ENCODE data around the gene ZFAND3.
"Not testable (repeated sequence)": the region's sequence is repeated elsewhere in the genome, so short reads cannot be mapped to it uniquely, and the experiment has no call there.

ZFAND3 gene

DNA sequence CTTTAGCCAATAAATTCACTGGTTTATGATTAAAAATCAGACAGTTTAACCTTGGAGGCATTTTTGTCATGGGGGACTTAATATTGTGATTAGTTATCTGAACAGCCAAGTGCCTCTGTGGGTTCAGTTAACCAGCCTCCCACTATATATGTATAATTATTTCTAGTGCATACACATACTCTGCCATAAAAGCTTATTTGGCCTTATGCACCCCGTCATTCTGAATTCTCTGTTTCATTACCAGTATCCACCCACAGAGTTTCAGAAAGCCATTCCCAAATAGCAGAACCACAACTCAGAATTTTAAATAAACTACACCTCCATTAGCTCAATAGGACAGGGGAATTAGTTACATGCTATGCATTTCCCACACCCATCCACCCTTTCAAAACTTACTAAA is 279.7 kb downstream of the ZFAND3 start:
- DNase-seq = no peak

DNA sequence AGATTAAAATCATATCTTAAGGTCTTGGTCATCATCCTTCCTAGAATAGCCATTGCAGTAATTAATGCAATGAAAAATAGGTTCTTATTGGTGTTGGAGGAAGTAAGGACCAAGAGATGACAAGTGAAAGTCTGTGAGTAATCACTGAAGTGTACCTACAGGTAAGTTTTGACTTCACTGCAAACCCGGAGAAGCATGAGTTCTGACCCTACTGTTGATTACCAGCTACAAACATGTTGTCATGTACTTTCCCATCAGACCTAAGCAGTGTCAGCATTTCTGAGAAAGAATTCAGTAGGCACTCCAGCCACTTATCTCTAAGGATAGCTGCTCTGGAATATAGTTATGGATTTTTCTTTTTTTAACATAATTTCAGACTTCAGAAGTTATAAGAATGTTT is 280.9 kb downstream of the ZFAND3 start:
- DNase-seq = no peak

DNA sequence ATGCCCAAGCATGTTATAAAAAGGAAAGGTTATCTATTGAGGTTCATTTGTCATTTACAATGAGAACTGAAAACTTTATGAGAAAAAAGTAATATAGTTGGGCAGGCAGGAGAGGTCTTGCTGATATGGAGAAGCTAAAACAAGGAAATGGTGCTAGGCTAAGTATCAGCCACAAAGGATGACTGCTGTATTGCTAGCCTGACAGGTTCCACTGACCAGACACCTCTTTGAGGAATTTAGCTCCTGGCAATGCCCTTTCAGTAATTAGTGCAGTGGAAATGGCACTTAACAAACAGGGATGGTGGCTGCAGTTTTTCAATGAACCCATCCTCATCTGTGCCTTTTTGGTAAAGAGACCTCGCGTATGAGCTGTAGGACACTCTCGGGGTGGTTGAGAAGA is 284.4 kb downstream of the ZFAND3 start:
- no peak for DNase-seq

DNA sequence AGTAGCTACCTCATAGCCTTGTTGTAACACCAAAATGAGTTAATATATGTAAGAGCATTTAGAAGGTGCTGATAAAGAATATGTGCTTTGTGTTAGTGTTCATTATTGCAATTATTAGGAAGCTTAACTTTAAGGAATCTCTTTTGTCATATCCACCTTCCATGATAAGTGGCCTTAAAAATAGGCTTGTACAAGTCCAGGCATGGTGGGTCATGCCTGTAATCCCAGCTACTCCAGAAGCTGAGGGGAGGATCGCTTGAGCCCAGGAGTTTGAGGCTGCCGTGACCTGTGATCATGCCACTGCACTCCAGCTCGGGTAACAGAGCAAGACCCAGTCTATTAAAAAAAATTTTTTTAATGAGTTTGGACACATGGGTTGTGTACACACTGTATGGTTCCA is 285.5 kb downstream of the ZFAND3 start:
- DNase-seq = no peak

DNA sequence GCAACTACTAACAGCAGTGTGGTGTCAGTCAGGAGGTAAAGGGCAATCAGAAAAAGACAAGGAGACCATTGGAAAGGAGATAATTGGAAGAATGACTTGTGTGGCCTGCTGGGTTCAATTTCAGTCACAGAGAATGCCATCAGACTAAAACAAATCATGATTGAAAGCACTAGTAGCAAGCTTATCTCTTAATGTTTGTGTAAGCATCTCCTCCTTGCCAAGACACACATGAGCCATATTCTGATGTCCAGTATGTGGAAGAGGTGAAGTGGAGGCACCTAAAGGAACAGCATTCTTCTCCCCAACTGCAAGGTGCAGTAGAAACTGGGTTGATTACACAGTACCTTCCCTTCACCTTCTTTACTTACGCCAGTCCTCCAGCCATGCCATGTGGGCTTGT is 287.5 kb downstream of the ZFAND3 start:
- no peak for DNase-seq

DNA sequence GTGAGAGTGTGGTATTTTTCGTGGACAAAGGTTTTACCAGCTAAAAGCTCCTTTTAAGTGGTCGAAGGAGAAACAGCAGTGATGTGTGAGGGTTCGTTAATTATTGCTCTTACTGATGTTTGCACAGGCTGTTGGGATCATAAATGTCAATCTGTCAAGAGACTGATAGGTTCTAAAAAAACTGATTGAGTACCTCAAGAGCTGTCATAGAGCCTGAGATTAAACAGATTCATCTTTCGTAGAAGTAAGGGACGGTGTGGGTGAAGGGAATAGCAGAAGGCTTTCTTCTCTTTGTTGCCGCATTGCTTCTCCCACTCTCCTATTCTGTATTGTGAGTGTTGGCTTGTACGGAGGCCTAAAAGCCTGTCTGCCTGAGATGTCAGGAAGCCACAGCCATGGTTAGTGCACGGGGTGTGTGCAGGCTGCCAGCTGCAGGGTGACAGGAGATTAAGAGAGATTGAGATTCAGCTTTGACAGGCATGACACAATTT is 291.0 kb downstream of the ZFAND3 start:
- peak; percentile 9 for DNase-seq

DNA sequence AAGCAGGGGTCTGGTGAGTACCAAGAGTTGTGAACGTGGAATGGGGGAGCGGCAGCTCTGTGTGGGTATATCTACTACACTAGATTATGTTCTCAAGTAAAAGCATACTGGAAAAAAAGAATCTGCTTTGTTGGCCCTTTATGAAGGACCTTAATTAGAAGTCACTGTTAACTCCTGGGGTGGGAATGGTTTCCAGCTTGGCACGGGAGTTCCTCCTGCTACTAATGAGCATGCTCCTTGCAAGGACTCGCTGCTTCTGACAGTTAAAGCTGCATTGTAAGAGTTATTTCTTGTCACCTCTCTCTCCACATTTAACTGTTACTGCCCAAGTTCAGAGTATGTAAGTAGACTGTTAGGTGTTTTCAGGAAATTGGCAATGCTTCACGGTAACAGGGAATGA is 292.7 kb downstream of the ZFAND3 start:
- no peak for DNase-seq

DNA sequence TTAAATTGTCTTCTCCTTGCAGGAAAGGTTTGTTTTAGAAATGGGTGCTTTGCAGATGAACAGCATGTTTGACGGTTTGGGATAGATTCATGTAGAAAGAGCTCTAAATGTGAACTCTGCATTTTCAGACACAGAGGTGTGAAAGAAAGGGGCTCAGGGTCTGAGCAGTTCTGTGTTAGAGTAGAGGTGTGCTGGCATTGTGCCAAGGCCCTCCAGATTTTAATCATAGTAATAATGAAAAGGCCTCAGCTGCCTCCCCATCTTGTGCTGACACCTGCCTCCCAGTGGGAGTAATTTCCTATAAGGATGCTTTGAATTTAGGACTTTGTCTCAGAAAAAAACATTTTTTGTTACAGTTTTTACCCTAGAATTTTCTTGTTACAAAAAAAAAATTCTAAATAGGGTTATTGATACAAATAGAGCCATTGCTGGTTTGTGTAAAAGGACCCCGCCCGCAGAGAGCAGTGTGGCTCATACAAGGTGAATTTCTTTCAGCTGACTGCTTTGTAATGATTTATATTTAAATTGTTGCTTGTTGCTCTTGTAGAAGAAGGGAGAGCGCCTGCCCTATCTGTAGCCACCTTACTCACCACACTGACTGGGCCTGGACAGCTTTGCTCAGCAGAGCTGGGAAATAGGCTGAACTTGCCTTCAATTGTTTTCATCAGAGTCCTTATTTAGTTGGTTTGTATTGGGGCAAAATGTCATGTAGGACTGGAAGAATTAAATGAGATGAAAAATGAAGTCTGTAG is 294.5 kb downstream of the ZFAND3 start:
- no peak for DNase-seq

DNA sequence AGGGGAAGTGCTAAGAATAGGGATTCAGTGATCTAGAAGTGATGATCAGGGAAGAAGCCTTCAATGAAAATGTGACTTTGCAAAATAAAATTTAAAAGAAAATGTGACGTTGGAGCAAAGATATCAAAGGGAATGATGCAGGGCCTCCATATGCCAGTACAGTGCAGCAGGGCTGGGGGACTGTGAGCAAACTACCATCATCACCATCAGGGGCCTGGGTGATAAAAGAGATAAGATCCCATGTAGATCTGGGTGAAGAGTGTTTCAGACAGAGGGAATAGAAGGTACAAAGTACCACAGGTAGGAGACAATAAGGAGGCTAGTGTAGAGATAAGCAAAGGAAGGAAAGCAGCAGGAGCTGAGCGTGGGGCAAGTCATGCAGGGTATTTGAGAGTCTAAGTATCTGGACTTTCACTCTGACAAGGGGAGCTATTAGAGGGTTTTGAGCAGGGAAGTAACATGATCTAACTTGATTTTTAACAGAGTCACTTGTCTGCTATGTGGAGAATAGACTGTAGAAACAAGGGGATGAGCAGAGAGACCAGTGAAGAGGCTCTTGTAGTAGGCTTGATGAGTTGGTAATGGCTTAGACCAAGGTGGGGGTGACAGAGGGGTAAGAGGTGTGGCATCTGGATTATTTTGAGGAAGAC is 295.6 kb downstream of the ZFAND3 start:
- no peak for DNase-seq

DNA sequence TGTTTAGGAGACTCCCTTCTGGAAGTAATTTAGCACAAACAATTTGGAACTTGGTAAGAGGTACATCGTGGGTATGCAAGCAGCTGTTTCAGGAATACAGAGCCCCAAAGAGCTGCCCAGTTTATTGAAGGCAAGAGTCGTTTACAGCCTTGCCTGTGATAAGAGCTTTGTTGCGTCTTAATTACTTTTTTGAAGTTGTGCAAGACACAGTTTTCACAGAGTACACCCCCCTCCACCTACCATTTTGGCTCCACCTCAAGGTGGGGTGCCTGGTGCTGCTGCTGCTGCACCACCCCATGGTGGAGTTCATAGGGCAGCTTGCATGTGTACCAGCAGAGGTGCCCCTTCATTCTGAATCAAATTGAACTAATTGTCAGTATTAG is 296.1 kb downstream of the ZFAND3 start:
- no peak for DNase-seq

DNA sequence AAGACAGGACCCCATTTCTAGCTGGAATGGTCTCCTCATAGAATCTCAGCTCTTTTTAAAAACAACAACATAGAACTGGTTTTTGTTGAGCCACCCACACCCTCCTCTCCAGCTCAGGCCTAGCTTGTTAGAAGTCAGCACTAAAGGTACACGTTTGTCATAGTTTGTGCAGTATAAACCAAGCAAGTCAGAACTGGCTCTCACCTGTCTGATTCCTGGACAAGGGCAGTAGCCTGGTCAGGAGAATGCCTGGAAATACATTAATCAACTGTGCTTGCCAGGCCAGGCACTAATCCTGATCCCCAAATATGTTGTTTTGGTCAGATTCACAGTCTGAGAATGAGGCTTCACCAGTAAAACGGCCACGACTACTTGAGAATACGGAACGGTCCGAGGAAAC is 296.7 kb downstream of the ZFAND3 start:
- no peak for DNase-seq

DNA sequence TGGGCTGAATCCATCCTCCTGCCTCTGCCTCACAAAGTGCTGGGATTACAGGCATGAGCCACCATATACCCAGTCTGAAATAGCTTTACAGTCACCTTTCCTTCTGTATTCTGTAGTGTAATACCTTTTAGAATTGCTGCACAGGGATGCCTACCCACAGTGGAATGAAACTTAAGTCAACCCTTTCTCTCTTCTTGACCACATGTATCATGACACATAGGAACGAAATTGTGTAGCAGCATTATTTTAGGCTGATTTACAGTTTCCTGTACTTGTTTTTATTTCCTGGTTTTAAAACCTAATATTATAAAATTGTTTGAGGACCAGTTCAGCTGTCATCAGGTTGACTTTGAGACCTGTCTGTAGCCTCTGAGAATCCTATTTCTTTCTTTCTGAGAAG is 297.8 kb downstream of the ZFAND3 start:
- no peak for DNase-seq

DNA sequence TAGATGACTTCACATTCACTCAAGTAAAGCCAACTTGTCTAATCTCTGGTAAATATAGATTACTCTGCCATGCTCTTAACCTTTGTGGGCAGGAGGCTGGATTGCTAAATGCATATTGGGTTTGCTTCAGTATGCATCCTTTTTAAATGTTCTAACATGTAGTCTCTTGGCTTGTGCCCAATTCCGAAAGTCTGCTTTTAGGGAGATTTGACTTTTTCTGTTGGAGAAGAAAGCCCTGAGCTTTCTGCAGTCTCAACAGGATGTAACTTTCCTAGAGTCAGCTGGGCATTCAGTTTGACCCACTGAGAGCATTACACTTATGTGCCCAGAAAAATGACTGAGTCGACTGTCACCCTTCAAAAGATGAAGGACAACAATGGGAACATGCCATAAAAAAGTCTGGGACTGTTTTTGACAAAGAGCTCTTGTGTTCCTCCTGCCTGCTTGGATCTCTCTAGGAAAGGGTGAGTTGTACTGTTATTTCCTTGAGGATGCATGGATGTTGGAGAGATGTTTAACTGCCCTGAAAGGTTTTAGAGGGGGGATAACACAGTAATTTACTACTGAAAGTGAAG is 299.4 kb downstream of the ZFAND3 start:
- no peak for DNase-seq

DNA sequence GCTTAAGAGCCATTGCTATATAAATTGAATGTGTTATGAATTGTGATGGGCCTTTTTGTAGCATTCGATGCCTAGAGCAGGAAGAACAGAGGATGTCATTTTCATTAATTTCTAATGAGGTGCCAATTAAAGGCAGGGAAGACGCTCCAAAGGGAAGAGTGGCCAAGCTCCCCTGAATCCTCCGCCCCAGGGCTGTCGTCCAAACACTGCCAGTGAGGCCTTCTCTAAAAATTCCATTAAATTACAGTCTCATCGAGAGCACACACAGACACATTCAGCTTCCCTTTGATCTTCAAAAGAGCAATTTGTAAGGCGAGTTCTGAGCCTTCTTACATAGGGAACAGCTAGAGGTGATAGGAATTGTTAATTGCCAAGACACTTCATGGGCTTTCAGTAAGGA is 300.0 kb downstream of the ZFAND3 start:
- DNase-seq = no peak

DNA sequence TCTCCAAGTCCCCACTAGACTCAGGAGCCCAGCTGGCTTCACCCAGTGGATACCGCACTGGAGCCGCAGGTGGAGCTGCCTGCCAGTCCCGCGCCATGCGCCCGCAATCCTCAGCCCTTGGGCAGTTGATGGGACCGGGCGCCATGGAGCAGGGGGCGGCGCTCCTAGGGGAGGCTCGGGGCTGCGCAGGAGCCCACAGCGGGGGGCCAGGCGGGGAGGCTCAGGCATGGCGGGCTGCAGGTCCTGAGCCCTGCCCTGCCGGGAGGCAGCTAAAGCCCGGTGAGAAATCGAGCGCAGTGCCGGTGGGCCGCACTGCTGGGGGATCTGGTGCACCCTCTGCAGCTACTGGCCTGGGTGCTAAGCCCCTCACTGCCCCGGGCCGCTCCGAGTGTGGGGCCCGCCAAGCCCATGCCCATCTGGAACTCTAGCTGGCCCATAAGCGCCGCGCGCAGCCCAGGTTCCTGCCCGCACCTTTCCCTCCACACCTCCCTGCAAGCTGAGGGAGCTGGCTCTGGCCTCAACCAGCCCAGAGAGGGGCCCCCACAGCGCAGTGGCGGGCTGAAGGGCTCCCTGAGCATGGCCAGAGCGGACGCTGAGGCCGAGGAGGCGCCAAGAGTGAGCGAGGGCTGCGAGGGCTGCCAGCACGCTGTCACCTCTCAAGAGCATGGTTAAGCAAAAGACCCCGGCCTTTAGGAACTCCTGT is 304.8 kb downstream of the ZFAND3 start:
- not testable (repeated sequence) for DNase-seq

DNA sequence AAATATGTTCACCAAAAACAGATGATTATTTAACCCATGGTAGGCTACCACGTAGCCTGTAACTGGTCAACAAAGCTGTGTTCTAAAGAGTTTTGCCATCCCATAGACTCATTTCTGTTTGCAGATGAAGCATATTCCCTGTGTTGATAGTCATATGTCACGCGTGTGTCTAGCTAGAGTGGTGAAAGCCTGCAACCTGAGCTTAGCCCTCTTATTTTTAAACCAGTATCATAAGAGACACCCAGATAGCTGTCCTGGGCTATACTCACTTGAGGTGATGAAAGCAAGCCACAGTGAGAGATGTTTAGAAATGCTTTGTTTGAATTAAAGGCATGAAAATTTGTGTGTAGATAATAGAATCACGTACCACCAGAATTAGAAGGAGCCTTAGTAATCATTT is 307.8 kb downstream of the ZFAND3 start:
- DNase-seq = no peak

DNA sequence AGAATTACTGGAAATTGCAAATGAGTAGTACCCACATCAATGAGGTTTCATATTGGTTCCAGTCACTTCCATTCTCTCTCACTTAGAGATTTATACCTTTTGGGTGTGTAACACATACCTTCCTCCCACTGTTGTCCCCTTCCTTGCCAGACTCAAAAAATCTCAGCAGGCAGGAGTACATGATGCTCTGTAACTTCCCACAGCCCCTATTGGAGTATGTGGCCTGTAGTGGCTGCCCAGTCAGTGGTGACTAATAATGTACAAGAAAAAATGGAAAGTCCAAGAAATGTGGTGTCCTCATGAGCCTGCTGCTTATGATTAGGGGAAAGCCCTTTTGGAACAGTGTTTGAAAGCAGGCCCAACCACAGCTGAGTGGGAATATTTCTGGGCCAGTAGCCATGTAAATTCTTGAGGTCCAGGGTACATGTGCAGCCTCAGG is 312.0 kb downstream of the ZFAND3 start:
- peak; percentile 36 for DNase-seq

DNA sequence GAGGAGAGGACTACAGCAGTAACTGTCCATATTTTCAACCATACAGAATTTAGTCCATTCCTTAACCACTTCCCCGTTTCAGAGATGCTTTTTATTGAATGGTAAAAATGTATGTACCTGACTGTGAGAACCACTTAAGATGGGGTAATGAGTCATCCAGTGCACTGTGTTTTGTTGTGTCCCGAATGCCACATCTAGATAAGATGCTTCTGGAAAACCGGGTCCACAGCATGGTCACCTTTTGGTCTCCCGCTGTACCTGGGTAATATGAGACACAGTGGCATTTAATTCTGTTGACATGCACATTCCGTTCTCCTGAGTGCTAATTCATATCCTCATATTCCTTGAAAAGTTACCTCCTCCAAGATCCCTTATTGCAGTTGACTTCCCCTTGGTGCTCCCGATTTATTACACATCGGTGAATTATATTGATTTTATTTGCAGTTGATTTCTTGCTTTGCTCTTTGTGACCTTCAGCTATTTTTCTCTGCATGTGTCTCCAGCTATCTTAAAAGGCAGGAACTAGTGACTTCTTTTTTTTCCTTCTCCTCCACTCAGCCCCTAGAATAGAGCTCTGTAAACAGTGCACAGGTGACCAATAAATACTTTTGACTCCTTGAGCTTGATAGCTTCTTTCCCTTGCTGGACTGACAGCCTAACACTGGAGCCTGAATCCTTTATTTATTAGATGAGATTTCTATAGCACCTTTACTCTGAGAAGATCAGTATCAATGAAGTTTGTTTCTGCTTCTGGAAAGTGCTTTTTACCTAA is 314.6 kb downstream of the ZFAND3 start:
- DNase-seq = no peak

DNA sequence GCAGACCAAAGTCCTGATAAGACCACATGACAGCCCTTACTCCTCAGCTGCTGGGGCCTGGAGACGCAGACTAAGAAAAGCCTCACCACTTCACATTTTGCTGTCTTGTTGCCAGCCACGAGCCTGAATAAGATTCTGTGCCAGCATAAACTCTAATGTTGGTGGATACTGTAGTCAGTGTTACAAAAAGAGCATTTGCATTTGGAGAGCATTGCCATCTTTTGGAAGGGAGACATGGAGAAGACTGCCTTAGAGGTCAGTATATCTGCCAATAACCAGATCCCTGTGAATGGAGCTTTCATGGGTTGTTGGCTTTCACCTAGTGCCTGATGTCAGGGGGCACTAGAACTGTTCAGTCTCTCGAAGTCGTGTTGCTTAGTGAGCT is 315.2 kb downstream of the ZFAND3 start:
- DNase-seq = no peak

DNA sequence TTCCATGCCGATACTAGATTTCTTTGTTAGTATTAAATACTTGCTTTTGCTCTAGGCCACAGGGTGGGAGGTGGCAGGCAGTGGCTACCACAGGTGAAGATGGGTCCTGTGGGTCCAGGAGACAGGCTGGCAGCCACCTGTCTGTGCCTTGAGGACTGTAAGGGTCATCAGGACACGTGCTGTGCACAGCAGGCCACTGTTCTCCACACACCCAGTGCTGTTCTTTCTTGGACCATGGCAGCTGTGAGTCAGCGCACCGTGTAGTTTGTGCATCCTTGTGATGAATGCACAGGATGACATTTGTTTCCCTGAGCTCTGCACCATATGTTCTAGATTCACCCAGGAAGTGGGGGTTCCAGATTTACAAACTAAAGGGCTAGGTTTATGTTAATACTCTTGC is 317.0 kb downstream of the ZFAND3 start:
- no peak for DNase-seq

DNA sequence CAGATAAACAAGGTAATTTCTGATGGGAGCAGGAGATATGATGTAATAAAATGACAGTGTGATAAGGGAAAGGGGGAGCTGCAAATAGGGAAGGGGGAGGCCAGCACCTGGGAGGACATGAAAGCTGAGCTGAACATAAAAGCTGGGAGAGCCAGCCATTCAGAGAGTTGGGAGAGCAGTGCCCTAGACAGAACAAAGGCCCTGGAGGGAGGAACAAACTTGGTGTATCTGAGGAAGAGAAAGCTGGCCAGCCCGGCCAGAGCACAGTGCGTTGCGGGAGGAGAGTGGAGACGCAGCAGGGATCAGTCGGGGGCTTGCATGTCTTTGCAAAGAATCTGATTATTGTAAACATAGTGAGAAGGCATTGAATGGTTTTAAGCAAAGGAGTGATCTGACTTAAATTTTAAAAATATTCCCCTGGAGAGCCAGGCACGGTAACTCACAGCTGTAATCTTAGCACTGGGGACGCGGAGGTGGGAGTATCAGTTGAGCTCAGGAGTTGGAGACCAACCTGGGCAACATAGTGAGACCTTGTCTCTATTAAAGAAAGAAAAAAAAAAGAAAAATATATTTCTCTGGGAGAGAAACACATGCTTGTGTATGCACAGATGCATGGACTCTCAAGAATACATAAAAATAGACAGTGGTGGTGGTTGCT is 318.2 kb downstream of the ZFAND3 start:
- no peak for DNase-seq

DNA sequence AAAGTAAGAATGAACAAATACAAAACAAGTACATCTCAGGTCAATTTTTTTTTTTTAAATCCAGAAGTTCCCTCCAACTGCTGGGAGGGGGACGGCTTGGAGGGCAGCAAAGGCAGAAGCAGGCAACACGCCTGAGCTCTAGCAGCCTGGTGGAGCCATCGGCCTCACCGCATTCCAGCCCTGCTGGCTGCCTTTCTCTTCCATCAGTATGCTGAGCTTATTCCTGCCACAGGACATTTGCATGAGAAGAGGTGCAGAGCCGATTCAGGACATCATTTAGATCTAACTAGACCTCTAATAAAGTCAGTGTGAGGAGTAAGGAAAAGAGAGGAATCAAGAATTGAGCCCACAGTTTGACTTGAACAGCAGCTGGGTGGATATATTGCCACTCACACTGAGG is 318.8 kb downstream of the ZFAND3 start:
- DNase-seq = no peak
